NCI-H748 (cell line): ENCODE data around the gene ZNF280D.
A peak's percentile ranks its signal among the peaks of the same experiment; 100 is the strongest.

Experiments
- DNase-seq: peaks from one replicate; lab custom pipeline; 2025; ENCODE audit not compliant: unreplicated experiment; lab: John Stamatoyannopoulos, UW

The ZNF280D gene

DNA sequence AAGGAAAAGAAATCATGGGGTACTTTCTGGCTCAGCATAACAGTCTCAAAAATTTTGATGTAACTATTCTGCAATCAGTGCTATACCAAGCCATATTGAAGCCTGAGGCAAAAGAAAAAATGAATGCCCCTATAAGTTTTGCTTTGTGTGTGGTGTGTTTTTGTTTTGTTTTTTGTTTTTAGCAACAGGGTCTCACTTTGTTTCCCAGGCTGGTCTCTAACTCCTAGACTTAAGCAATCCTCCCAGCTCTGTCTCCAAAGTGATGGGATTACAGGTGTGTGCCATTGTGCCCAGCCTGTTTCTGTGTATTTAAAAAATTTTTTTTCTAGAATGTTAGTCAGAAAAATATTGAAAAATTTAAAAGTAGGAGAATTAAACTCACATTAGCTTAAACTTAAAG lies 93.2 kb downstream of the ZNF280D start:
- no peak for DNase-seq

DNA sequence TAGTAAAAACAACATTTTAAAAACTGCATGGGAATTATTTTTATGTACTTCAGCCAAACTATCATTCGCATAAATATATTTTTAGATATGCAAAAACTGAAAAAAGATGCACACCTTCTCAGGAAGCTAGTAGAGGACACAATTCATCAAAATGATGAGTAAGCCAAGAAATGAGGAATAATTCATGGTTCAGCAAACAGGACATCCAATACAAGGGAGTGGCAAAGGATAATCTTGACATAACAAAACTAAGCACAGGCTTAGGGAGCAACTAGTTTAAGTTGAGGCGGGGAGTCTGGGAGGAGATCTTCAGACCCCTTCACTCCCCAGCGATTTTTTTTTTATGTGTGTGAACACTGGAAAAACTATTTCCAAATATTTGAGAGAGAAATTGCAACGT lies 93.7 kb downstream of the ZNF280D start:
- no peak for DNase-seq

DNA sequence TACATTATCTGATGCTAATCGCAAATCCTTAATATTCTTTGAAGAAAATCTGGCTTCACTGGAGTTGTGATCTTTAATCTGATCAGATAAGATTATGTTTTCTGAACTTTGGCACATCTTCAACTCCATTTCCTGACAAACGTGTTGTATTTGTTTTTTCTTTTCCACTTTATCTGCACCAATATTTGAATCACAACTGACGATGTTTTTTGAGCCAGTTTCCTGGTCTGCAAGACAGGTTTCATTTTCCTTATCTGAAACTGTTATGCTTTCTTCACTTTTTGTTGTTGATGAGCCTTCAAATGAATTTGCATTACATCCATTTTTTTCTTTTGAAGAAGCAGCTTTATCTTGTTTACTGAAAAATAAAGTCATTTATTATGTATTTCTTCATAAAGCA lies 101.5 kb downstream of the ZNF280D start:
- DNase-seq: no peak

DNA sequence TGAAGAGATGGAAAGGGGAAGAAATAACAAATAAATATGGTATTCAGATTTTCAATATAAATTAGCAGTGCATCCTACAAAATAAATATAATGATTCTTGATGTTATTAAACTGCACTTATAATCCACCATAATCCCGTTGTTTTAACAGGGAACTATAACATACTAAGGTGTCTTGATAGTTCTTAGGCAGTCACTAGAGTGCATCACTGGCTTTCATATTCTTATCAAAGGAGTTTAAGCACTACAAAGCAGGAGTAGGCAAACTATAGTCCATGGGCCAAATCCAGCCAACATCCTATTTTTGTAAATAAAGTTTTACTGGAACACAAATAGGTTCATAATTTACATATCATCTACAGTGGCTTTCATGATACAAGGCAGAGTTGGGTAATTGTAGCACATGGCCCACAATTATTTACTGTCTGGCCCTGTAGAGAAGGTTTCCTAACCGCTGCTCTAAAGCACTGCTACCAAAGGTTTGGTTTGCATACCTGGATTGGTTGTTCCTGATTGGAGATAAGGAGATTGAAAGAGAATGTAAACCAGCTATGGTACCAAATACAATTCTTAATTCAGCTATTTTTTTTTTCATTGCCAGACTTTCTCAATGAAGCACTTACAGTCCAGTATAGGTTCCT lies 104.3 kb downstream of the ZNF280D start:
- DNase-seq: no peak

DNA sequence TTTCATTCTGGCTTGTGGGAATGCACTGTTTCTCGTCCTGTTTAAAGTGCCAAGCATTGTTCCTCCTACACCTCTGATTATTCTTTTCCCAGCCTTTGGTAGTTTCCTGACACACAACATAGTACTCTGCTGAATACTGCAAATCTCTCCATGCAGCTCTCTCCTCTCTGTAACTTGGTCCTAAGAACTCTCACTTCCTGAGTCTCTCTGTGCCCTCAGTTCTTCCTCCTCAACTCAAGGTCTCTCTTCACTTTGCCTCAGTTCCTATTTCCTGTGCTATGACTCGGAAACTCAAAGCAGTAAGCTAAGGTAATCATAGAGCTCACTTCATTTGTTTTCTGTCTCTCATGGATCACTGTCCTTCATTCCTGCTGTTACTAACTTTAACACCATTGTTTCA lies 113.4 kb downstream of the ZNF280D start:
- DNase-seq: no peak

DNA sequence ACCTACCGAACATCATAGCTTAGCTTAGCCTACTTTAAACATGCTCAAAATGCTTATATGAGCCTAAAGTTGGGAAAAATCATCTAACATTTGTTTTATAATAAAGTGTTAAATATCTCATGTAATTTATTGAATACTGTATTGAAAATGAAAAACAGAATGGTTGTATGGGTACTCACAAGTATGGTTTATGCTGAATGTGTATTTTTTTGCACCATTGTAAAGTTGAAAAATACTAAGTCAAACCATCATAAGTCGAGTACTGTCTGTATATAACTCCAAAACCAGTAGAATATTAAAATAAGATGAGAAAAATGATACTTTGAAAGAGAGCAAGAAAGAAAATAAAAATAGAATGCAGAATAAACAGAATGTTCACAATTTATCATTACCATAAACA lies 115.7 kb downstream of the ZNF280D start:
- no peak for DNase-seq

DNA sequence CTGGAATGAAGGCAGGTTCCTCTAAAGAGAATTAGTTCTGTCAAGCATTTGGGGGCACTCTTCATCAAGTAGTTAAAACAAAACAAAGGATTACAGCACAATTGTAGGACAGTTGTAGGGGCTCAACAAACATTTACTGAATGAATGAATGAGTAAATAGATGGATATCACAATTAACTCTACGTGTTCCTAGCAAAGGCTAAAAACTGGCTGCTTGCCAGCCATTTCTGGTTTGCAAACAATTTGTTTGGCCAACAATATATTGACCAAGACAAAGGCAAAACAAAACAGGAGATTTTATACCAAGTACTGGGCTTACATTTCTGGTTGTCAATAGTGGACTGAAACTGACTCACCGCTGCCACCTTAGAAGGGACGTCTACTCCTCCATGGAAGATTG lies 116.8 kb downstream of the ZNF280D start:
- peak; percentile 87 for DNase-seq

DNA sequence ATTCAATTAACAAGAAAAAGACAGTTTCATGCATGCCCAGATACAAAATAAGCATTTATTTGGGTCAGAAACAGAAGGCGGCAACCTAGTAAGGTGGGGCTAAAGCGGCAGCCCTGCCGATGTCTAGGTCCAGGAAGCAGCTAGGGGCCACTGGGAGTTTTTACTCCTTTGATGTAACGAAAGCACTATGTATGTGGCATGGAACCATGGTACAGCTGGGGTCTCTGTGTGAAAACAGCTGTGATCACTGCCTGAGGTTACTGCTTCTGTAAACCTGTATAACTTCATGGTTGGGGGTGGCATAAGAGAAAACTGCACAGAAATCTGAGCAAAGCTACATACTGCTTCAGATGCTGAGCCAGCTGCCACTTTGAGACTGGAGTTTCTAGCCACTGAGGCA lies 119.5 kb downstream of the ZNF280D start:
- DNase-seq: no peak

DNA sequence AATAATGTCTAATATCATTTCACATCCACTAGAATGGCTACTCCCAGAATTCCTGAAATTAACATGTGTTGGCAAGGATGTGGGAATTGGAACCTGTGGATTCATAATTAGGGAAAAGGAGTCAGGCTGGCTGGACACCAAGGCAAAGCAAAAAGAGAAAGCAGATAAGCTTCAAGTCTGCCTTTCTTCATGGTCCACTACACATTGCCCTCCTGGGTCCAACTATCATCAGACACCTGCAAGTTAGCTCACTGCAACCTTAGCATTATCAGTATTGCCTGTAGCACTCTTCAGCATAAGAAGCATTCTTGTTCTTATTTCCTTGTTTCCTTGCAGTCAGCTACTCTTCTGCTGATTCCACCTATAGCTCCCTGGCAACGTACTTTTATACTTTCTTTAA lies 124.3 kb downstream of the ZNF280D start:
- no peak for DNase-seq

DNA sequence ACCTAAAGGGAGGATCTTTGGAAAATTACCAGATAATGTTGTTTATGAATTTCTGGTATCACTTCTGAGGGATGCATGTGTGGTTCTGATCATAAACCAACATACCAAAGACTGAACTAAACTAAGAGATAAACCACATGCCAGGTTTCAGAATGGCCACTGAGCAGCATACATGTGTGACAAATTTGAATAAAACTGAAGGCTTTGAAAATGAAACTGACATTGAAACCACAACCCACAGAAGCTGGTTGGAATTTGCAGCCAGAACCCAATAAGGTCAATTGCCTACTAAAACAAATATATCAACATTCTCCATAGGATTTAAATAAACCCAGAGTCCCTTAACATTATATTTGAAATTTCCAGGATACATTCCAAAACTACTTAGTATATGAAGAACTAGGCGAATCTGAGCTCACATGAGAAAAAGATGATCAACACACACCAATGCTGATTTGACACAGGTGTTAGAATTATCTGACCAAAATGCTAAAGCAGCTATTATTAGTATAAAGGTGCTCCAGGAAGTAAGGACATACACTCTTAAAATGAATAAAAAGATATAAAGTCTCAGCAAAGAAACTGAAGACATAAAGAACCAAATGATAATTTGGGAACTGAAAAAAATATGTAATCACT lies 125.0 kb downstream of the ZNF280D start:
- DNase-seq: no peak

DNA sequence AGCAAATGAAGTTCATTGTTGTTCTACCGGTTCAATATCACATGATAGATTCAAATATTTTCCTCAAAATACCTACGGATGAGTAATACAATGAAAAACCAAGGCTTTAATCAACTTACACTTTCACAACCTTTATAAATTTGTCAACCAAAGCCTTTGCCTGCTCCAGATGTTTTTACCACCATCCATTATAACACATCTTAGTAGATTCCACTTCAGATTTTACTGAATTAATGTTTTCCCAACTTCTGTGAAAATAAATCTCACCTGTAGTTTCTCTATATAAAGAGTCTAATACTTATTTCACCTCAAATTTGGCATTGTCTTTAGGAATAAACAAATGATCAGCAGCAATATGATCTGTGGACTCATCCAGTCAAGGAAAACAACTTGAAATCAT lies 131.1 kb downstream of the ZNF280D start:
- no peak for DNase-seq

DNA sequence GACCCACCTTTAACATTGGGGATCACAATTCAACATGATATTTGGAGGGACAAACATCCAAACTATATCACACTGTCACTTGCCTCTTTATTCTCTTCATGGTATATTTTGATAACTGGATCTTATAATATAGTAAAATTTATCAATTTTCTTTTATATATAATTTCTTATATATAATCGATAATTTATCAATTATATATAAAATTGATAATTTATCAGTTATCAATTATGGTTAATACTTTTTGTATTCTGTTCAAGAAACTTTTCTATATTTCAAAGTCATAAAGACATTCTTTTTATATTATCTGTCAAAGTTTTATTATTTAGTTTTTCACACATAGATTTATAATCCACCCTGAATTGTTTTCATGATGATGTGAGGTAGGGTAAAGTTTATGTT lies 132.9 kb downstream of the ZNF280D start:
- DNase-seq: no peak

DNA sequence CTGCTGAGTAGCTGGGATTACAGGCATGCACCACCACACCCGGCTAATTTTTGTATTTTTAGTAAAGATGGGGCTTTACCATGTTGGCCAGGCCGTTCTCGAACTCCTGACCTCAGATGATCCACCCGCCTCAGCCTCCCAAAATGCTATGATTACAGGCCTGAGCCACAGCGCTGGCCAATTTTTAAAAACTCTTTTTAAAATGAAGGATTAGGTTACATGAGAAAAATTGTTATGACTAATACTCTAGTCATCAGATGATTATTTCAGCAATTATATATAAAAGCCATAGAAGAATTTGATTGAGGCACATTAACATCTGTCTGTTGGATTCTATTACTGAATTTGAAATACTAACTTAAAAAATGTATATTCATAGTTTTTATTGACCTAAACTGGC lies 134.3 kb downstream of the ZNF280D start:
- no peak for DNase-seq

DNA sequence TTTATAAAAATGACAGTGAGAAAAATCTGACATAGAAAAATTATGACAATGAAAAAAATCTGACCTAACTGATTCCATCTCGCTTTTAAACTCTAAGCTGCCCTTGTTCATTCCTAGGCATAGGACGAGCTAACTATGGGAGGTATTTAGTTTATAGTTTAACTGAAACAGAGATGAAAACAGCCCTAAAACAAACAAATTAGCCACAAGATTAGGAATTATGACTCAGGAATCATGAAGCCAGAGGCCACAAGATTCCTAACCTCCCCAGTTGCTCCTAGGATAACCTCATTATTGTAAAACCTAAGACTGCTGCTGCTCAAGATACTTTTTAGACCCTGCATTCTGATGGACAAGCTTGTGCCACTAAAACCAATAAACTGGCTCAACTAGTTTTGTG lies 145.6 kb downstream of the ZNF280D start:
- no peak for DNase-seq

DNA sequence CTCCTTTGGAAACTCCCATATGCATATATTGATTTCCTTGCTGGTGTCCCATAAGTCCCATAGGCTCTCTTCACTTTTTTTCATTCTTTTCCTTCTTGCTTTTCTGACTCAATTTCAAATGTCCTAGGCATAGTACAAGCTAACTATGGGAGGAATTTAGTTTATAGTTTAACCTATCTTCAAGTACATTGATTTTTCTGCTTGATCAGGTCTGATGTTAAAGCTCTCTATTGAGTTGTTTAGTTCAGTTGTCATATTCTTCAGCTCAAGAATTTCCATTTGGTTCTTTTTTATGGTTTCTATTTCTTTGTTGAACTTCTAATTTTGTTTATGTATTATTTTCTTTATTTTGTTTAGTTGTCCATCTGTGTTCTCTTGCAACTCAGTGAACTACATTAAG lies 147.1 kb downstream of the ZNF280D start:
- no peak for DNase-seq

DNA sequence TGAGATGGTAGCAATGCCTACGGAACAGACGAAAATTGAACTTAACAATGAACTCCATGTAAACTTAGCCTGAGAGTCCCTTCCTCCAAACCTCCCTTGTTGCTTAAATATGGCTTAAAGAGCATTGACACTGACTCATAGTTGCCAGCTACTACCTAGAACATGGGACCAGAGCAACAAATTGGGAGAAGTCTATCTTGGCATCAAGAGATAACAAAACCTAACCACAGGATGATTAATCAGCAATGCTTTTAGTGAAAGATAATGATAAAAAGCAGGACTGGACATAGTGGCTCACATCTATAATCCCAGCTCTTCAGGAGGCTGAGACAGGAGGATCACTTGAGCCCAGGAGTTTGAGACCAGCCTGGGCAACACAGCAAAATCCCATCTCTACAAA lies 150.5 kb downstream of the ZNF280D start:
- no peak for DNase-seq
